PC-3 (cell line): Measurements from ENCODE around the gene GPC6. TPM values are rescaled to one million over a fixed set of nuclear protein-coding genes. Genes with fewer than 3 reads are reported as not detected.

Experiments used
- ATAC-seq: fragments of 200-7000 bp; cut with Tn5 transposase; 2 replicates; pipeline ENCODE4 v1.9.1; 2020; ENCODE audit warnings: mild to moderate bottlenecking, moderate library complexity
- BruUV-seq: library from RNA; stranded (reverse); fragments of 400-500 nt; replicated peaks from 2 replicates; lab custom pipeline; 2021; lab: Mats Ljungman, UMichigan
- CTCF ChIA-PET: fragments of 300-600 bp; sonication (Branson Sonifier 250); formaldehyde crosslinking; loops from one replicate; lab custom pipeline; 2022; ENCODE audit warnings: antibody characterized with exemption; lab: Charles Lee
- POLR2A ChIA-PET: fragments of 300-600 bp; sonication (Branson Sonifier 250); formaldehyde crosslinking; loops from one replicate; lab custom pipeline; 2022; ENCODE audit warnings: antibody characterized with exemption; ENCODE audit not compliant: unreplicated experiment; lab: Charles Lee
- DNase-seq: peaks from one replicate; pipeline ENCODE4 v3.0.0-alpha.2; 2015
- H2AFZ ChIP-seq: fragments of 300-600 bp; sonication (generic); 2 replicates; pipeline ENCODE4 v1.6.0; 2016; ENCODE audit warnings: antibody characterized with exemption, low read length
- H3F3A ChIP-seq: fragments of 300-600 bp; sonication (generic); one replicate; pipeline ENCODE4 v1.6.0; 2017; ENCODE audit warnings: antibody characterized with exemption, low read length, control low read depth, mild to moderate bottlenecking; ENCODE audit not compliant: unreplicated experiment
- H3K27ac ChIP-seq: fragments of 300-600 bp; sonication (generic); 2 replicates; pipeline ENCODE4 v1.5.1; 2016; ENCODE audit warnings: mild to moderate bottlenecking, low read length
- H3K27me3 ChIP-seq: fragments of 300-600 bp; sonication (generic); 2 replicates; pipeline ENCODE4 v1.6.1; 2016; ENCODE audit warnings: low read length, mixed read lengths
- H3K36me3 ChIP-seq: fragments of 300-600 bp; sonication (generic); 2 replicates; pipeline ENCODE4 v1.6.1; 2016; ENCODE audit warnings: low read depth, mixed run types, low read length, mixed read lengths
- H3K4me1 ChIP-seq: fragments of 300-600 bp; sonication (generic); 2 replicates; pipeline ENCODE4 v1.5.1; 2016; ENCODE audit warnings: low read length; ENCODE audit not compliant: insufficient read depth
- H3K4me2 ChIP-seq: fragments of 300-600 bp; sonication (generic); 2 replicates; pipeline ENCODE4 v1.6.0; 2016; ENCODE audit warnings: low read length
- H3K4me3 ChIP-seq: fragments of 300-600 bp; sonication (generic); 2 replicates; pipeline ENCODE4 v1.5.1; 2016; ENCODE audit warnings: mild to moderate bottlenecking, low read length, mixed read lengths
- H3K79me2 ChIP-seq: fragments of 300-600 bp; sonication (generic); 2 replicates; pipeline ENCODE4 v1.6.1; 2017; ENCODE audit warnings: low read length, mixed read lengths
- H3K9ac ChIP-seq: fragments of 300-600 bp; sonication (generic); 2 replicates; pipeline ENCODE4 v1.6.0; 2016; ENCODE audit warnings: mild to moderate bottlenecking, low read length
- H3K9me2 ChIP-seq: fragments of 300-600 bp; sonication (generic); replicated peaks from 2 replicates; pipeline ENCODE4 v1.6.1; 2016; ENCODE audit warnings: mixed run types, low read length, mixed read lengths
- H3K9me3 ChIP-seq: fragments of 300-600 bp; sonication (generic); 2 replicates; pipeline ENCODE4 v1.6.1; 2016; ENCODE audit warnings: low read length, mixed read lengths
- H4K20me1 ChIP-seq: fragments of 300-600 bp; sonication (generic); 2 replicates; pipeline ENCODE4 v1.6.1; 2016; ENCODE audit warnings: low read length, mixed read lengths
- CTCF ChIP-seq: fragments of 300-600 bp; sonication (generic); conservative IDR thresholded peaks from 2 replicates; pipeline ENCODE4 v1.5.1; 2017; ENCODE audit warnings: antibody characterized with exemption, low read depth, mild to moderate bottlenecking, low read length
- EZH2 ChIP-seq: fragments of 300-600 bp; sonication (generic); IDR thresholded peaks from one replicate; pipeline ENCODE4 v1.6.1; 2017; ENCODE audit warnings: antibody characterized with exemption, mild to moderate bottlenecking, low read length; ENCODE audit not compliant: unreplicated experiment
- EZH2phosphoT487 ChIP-seq: fragments of 300-600 bp; sonication (generic); IDR thresholded peaks from 2 replicates; pipeline ENCODE4 v1.6.1; 2018; ENCODE audit warnings: mild to moderate bottlenecking, antibody characterized with exemption, low read length, borderline replicate concordance
- intact Hi-C: fragments of 100-400 bp; cut with micrococcal nuclease; formaldehyde crosslinking; loops from 2 replicates; pipeline ENCODE4 v1.9.0; 2023
- total RNA-seq: library from RNA; depleted of rRNA; stranded (reverse); fragments of >200 nt; gene quantifications from 2 replicates; pipeline ENCODE4 v1.2.3, GENCODE V29; 2014

The GPC6 gene
- total RNA-seq, 1 experiment from 2014 or later, result 3.5 TPM

- intact Hi-C loops, result no loop called here
- ChIA-PET CTCF (no interaction called here), POLR2A (no interaction called here)
- no peak for ATAC-seq
- no peaks in the 10 kb centered on the region for H3K27me3 ChIP-seq
- H3K36me3 ChIP-seq, result no peaks in the 10 kb centered on the region
- no peak overlapping the region for H3K9ac ChIP-seq
- no peak overlapping the region for H3K27ac ChIP-seq
- no peaks in the 10 kb centered on the region for H3K79me2 ChIP-seq
- no peaks in the 10 kb centered on the region for H3F3A ChIP-seq
- no peak for TF ChIP-seq EZH2phosphoT487
- no peak for TF ChIP-seq EZH2
- no peak for TF ChIP-seq CTCF
- no peaks in the 10 kb centered on the region for H4K20me1 ChIP-seq
- no peaks in the 10 kb centered on the region for H3K4me1 ChIP-seq
- H3K9me2 ChIP-seq, result no peaks in the 10 kb centered on the region
- no peak overlapping the region for H3K4me3 ChIP-seq
- DNase-seq, result no peak
- H3K9me3 ChIP-seq, result no peaks in the 10 kb centered on the region
- H3K4me2 ChIP-seq, result no peak overlapping the region
- H2AFZ ChIP-seq, result no peak overlapping the region
- no TSS peak for BruUV-seq
These were observed 1174.3 kb downstream of the GPC6 start for GRCh38 chr13:94400874-94401273.

- CTCF ChIA-PET, result no interaction called here
- H3K79me2 ChIP-seq, result no peaks in the 10 kb centered on the region
- ATAC-seq (no peak), DNase-seq (no peak)
- POLR2A ChIA-PET, result no interaction called here
- no peak overlapping the region for H3K27ac ChIP-seq
- no peak overlapping the region for H3K4me3 ChIP-seq
- no peaks in the 10 kb centered on the region for H3K9me3 ChIP-seq
- no peak overlapping the region for H2AFZ ChIP-seq
- no peaks in the 10 kb centered on the region for H3F3A ChIP-seq
- intact Hi-C loops, result no loop called here
- no peaks in the 10 kb centered on the region for H3K4me1 ChIP-seq
- no peaks in the 10 kb centered on the region for H3K36me3 ChIP-seq
- BruUV-seq, result no TSS peak
- H3K9ac ChIP-seq, result no peak overlapping the region
- H4K20me1 ChIP-seq, result no peaks in the 10 kb centered on the region
- no peak overlapping the region for H3K4me2 ChIP-seq
- TF ChIP-seq CTCF, result no peak
- no peaks in the 10 kb centered on the region for H3K27me3 ChIP-seq
- no peaks in the 10 kb centered on the region for H3K9me2 ChIP-seq
These were observed 1181.9 kb downstream of the GPC6 start for GRCh38 chr13:94408314-94409036.

GRCh38 chr13:94411747-94412146 lies 1185.1 kb downstream of the GPC6 start:
- POLR2A ChIA-PET, result no interaction called here
- CTCF ChIA-PET, result no interaction called here
- no peaks in the 10 kb centered on the region for H3K9me2 ChIP-seq

More at GRCh38 chr13:94411747-94412146, 1185.1 kb downstream of the GPC6 start:
- H3K4me1 ChIP-seq, result peaks cover 13% of the 10 kb centered on the region; the same call in 1 of the 2 replicates
- no peak overlapping the region for H3K27ac ChIP-seq
- TF ChIP-seq CTCF, result no peak
- TF ChIP-seq EZH2phosphoT487, result no peak
- no peak for TF ChIP-seq EZH2
- H3K36me3 ChIP-seq, result no peaks in the 10 kb centered on the region
- BruUV-seq, result no TSS peak
- no peak for ATAC-seq
- no peak overlapping the region for H2AFZ ChIP-seq
- no peaks in the 10 kb centered on the region for H3F3A ChIP-seq
- no peaks in the 10 kb centered on the region for H4K20me1 ChIP-seq
- no peaks in the 10 kb centered on the region for H3K9me3 ChIP-seq
- intact Hi-C loops, result no loop called here
- H3K79me2 ChIP-seq, result no peaks in the 10 kb centered on the region
- no peak overlapping the region for H3K4me2 ChIP-seq
- DNase-seq, result no peak
- no peak overlapping the region for H3K4me3 ChIP-seq
- no peaks in the 10 kb centered on the region for H3K27me3 ChIP-seq
- no peak overlapping the region for H3K9ac ChIP-seq
